A673 (cell line): ENCODE measurements around the gene EPB41L5. TPM values are rescaled to one million over a fixed set of nuclear protein-coding genes. Genes with fewer than 3 reads are reported as not detected.

Experiments used
- BruUV-seq: library from RNA; stranded (reverse); fragments of 400-500 nt; replicated peaks from 2 replicates; lab custom pipeline; 2021; lab: Mats Ljungman, UMichigan
- CTCF ChIA-PET: fragments of 300-600 bp; sonication (Branson Sonifier 250); formaldehyde crosslinking; loops from one replicate; lab custom pipeline; 2022; ENCODE audit warnings: antibody characterized with exemption; lab: Charles Lee
- POLR2A ChIA-PET: fragments of 300-600 bp; sonication (Branson Sonifier 250); formaldehyde crosslinking; loops from one replicate; lab custom pipeline; 2022; ENCODE audit warnings: antibody characterized with exemption; ENCODE audit not compliant: low non-redundant PET; lab: Charles Lee
- DNase-seq: peaks from one replicate; pipeline ENCODE4 v3.0.0-alpha.2; 2015; ENCODE audit warnings: low spot score
- H3K27ac ChIP-seq: fragments of 200-600 bp; sonication (generic); 2 replicates; pipeline ENCODE4 v1.5.1; 2016; ENCODE audit warnings: mixed run types, low read depth, mild to moderate bottlenecking, mixed read lengths, antibody characterized with exemption, low read length; ENCODE audit not compliant: poor library complexity, severe bottlenecking
- H3K27me3 ChIP-seq: fragments of 200-600 bp; sonication (generic); replicated peaks from 2 replicates; pipeline ENCODE4 v1.6.1; 2017; ENCODE audit warnings: mixed run types, low read depth, mild to moderate bottlenecking, mixed read lengths, antibody characterized with exemption, low read length; ENCODE audit not compliant: insufficient read depth, poor library complexity
- H3K36me3 ChIP-seq: fragments of 200-600 bp; sonication (generic); 2 replicates; pipeline ENCODE4 v1.6.1; 2016; ENCODE audit warnings: mixed run types, mild to moderate bottlenecking, mixed read lengths, antibody characterized with exemption, low read length; ENCODE audit not compliant: insufficient read depth, poor library complexity, severe bottlenecking
- H3K4me1 ChIP-seq: fragments of 200-600 bp; sonication (generic); 2 replicates; pipeline ENCODE4 v1.6.1; 2017; ENCODE audit warnings: mixed run types, mild to moderate bottlenecking, mixed read lengths, antibody characterized with exemption, low read length; ENCODE audit not compliant: insufficient read depth, poor library complexity, severe bottlenecking
- H3K4me3 ChIP-seq: fragments of 200-600 bp; sonication (generic); 2 replicates; pipeline ENCODE4 v1.5.1; 2016; ENCODE audit warnings: low read depth, mixed run types, mild to moderate bottlenecking, mixed read lengths, low read length; ENCODE audit not compliant: poor library complexity, severe bottlenecking
- H3K9me3 ChIP-seq: fragments of 200-600 bp; sonication (generic); 2 replicates; pipeline ENCODE4 v1.6.1; 2016; ENCODE audit warnings: mixed run types, low read depth, mild to moderate bottlenecking, mixed read lengths, antibody characterized with exemption, low read length; ENCODE audit not compliant: poor library complexity, severe bottlenecking
- CTCF ChIP-seq: fragments of 300-800, 200-600 bp; sonication (generic); conservative IDR thresholded peaks from 2 replicates; pipeline ENCODE4 v1.5.1; 2017; ENCODE audit warnings: low read depth, mild to moderate bottlenecking, antibody characterized with exemption, low read length, moderate library complexity, mixed read lengths
- EZH2 ChIP-seq: fragments of 200-600 bp; sonication (generic); IDR thresholded peaks from 2 replicates; pipeline ENCODE4 v1.6.1; 2017; ENCODE audit warnings: borderline replicate concordance, low read depth, mild to moderate bottlenecking, mixed read lengths, antibody characterized with exemption, low read length; ENCODE audit not compliant: poor library complexity, severe bottlenecking
- intact Hi-C: fragments of 100-400 bp; cut with micrococcal nuclease; formaldehyde crosslinking; loops from one replicate; pipeline ENCODE4 v1.10.0; 2022; ENCODE audit not compliant: unreplicated experiment
- total RNA-seq: library from RNA; stranded (reverse); gene quantifications from 2 replicates; pipeline ENCODE4 v1.2.3, GENCODE V29; 2021

EPB41L5 gene
- total RNA-seq, 1 experiment from 2014 or later: 26.5 TPM

GRCh38 chr2:120209427-120210269, 196.8 kb downstream of the EPB41L5 start:
- POLR2A ChIA-PET: no interaction called here
- H3K4me3 ChIP-seq: no peak overlapping the region
- intact Hi-C loops: no loop called here
- DNase-seq: no peak
- TF ChIP-seq CTCF (no peak), EZH2 (no peak)
- H3K9me3 ChIP-seq: no peaks in the 10 kb centered on the region
- H3K4me1 ChIP-seq: peaks cover 4% of the 10 kb centered on the region
- BruUV-seq: no TSS peak
- no peak overlapping the region for H3K27ac ChIP-seq
- CTCF ChIA-PET: no interaction called here
- H3K36me3 ChIP-seq: no peaks in the 10 kb centered on the region
- H3K27me3 ChIP-seq: no peaks in the 10 kb centered on the region

- ChIA-PET CTCF (no interaction called here), POLR2A (no interaction called here)
- no peak overlapping the region for H3K4me3 ChIP-seq
- no peak for DNase-seq
- no peak overlapping the region for H3K27ac ChIP-seq
- no peaks in the 10 kb centered on the region for H3K27me3 ChIP-seq
- peaks cover 4% of the 10 kb centered on the region for H3K4me1 ChIP-seq
- intact Hi-C loops: no loop called here
- no peaks in the 10 kb centered on the region for H3K9me3 ChIP-seq
- no peaks in the 10 kb centered on the region for H3K36me3 ChIP-seq
- no peak for TF ChIP-seq EZH2
- no peak for TF ChIP-seq CTCF
- no TSS peak for BruUV-seq
These were observed 197.4 kb downstream of the EPB41L5 start for GRCh38 chr2:120210270-120210693.

GRCh38 chr2:120218181-120218580, 205.3 kb downstream of the EPB41L5 start:
- ChIA-PET CTCF (no interaction called here), POLR2A (no interaction called here)
- Histone ChIP-seq H3K27me3 (no peaks in the 10 kb centered on the region), H3K9me3 (no peaks in the 10 kb centered on the region), H3K27ac (no peak overlapping the region), H3K36me3 (no peaks in the 10 kb centered on the region), H3K4me1 (peaks cover 18% of the 10 kb centered on the region), H3K4me3 (no peak overlapping the region)
- intact Hi-C loops: no loop called here
- no TSS peak for BruUV-seq
- DNase-seq: no peak
- no peak for TF ChIP-seq CTCF
- no peak for TF ChIP-seq EZH2
